Common myeloid progenitor, CD34-positive (primary cell): Measurements from ENCODE around the gene CDADC1.

Experiments used
- CTCF ChIA-PET: fragments of 350-600 bp; sonication (Branson Sonifier 250); formaldehyde crosslinking; loops from one replicate; lab custom pipeline; 2021; ENCODE audit warnings: antibody characterized with exemption; lab: Charles Lee
- POLR2A ChIA-PET: fragments of 350-600 bp; sonication (Branson Sonifier 250); formaldehyde crosslinking; loops from one replicate; lab custom pipeline; 2021; ENCODE audit warnings: antibody characterized with exemption; lab: Charles Lee
- DNase-seq, 3 donors: peaks; one replicate each; pipeline versions ENCODE4 v3.0.0 to v3.0.0-alpha.2; 2013
- H3K27ac ChIP-seq, 2 experiments: 1 replicate in 1 of 2; 2 replicates in 1 of 2; pipeline ENCODE4 v1.7.0; 2013; ENCODE audit warnings: inconsistent platforms in 2 of 2, low read length in 2 of 2, mild to moderate bottlenecking in 2 of 2, low read depth in 1 of 2, moderate library complexity in 1 of 2; ENCODE audit not compliant: severe bottlenecking in 2 of 2, insufficient read depth in 1 of 2, poor library complexity in 1 of 2
- H3K27me3 ChIP-seq, 5 experiments: replicated peaks in 2 of 5; 1 replicate in 3 of 5; 2 replicates in 2 of 5; pipeline versions ENCODE4 v1.6.1 to v1.7.0; 2013; ENCODE audit warnings: low read length in 4 of 5, mild to moderate bottlenecking in 2 of 5, moderate library complexity in 2 of 5, inconsistent platforms in 1 of 5; ENCODE audit not compliant: insufficient read depth in 5 of 5, control insufficient read depth in 4 of 5
- H3K36me3 ChIP-seq, 4 experiments: 1 replicate in 2 of 4; 2 replicates in 2 of 4; pipeline versions ENCODE4 v1.6.1 to v1.7.0; 2013; ENCODE audit warnings: low read length in 3 of 4, control low read depth in 1 of 4, mild to moderate bottlenecking in 1 of 4; ENCODE audit not compliant: control insufficient read depth in 4 of 4, insufficient read depth in 4 of 4
- H3K4me1 ChIP-seq, 4 experiments: 1 replicate in 3 of 4; 2 replicates in 1 of 4; pipeline versions ENCODE4 v1.6.1 to v1.7.1; 2013; ENCODE audit warnings: low read length in 3 of 4, mild to moderate bottlenecking in 3 of 4, control low read depth in 1 of 4, inconsistent platforms in 1 of 4, moderate library complexity in 1 of 4; ENCODE audit not compliant: control insufficient read depth in 4 of 4, insufficient read depth in 4 of 4; ENCODE audit errors: control extremely low read depth in 1 of 4
- H3K4me3 ChIP-seq, 7 experiments: 1 replicate in 4 of 7; 2 replicates in 3 of 7; pipeline versions ENCODE4 v1.5.1 to v1.7.0; 2013; ENCODE audit warnings: mild to moderate bottlenecking in 7 of 7, low read length in 6 of 7, moderate library complexity in 6 of 7, inconsistent platforms in 2 of 7, low read depth in 2 of 7, control low read depth in 1 of 7; ENCODE audit not compliant: insufficient read depth in 4 of 7, control insufficient read depth in 1 of 7; ENCODE audit errors: extremely low read depth in 1 of 7
- H3K9me3 ChIP-seq, 5 experiments: 1 replicate in 4 of 5; 2 replicates in 1 of 5; pipeline versions ENCODE4 v1.6.1 to v1.7.1; 2013; ENCODE audit warnings: low read length in 4 of 5, mild to moderate bottlenecking in 2 of 5, inconsistent platforms in 1 of 5, low read depth in 1 of 5, moderate library complexity in 1 of 5; ENCODE audit not compliant: control insufficient read depth in 4 of 5, insufficient read depth in 2 of 5; ENCODE audit errors: control extremely low read depth in 1 of 5
- WGBS: methylation state at CpG from one replicate; pipeline ENCODE4 v1.1.5; 2013; ENCODE audit not compliant: insufficient coverage; 5-methylcytosine and 5-hydroxymethylcytosine counted together

The CDADC1 gene

DNA sequence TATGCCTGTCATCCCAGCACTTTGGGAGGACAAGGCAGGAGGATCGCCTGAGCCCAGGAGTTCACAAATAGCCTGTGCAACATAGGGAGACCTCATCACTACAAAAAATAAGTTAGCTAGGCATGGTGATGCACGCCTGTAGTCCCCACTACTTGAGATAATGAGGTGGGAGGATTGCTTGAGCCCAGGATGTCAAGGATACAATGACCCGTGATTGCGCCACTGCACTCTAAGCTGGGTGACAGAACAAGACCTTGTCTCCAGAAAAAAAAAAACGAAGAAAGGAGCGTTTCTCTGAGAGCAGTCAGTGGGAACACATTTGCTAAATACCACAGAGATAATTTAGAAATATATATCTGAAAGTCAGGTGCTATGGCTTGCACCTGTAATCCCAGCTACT, 11.9 kb downstream of the CDADC1 start:
- ChIA-PET POLR2A (no interaction called here), CTCF (interaction anchor here (1.2 to 3.4 kb wide), 2 partner anchors 19 to 21 kb away, joined by 4 to 15 read pairs; no protein-coding TSS in a partner anchor)
- H3K36me3 ChIP-seq, result peaks cover 35 to 57% (median 45%) of the 10 kb centered on the region in 4 experiments
- no peaks in the 10 kb centered on the region for H3K9me3 ChIP-seq
- no peak overlapping the region for H3K4me3 ChIP-seq
- H3K4me1 ChIP-seq, result peaks cover 0 to 32% (median 6%) of the 10 kb centered on the region in 4 experiments
- DNase-seq, result no peak
- H3K27me3 ChIP-seq, result no peaks in the 10 kb centered on the region
- no peak overlapping the region for H3K27ac ChIP-seq
- WGBS, result 100% methylated on average over 3 of the region's 6 CpGs

GRCh38 chr13:49262634-49263033, 14.9 kb downstream of the CDADC1 start:
- Histone ChIP-seq H3K27me3 (no peaks in the 10 kb centered on the region), H3K9me3 (no peaks in the 10 kb centered on the region), H3K4me3 (no peak overlapping the region), H3K27ac (no peak overlapping the region), H3K36me3 (peaks cover 25 to 50% (median 38%) of the 10 kb centered on the region in 4 experiments), H3K4me1 (peaks cover 0 to 20% (median 5%) of the 10 kb centered on the region in 4 experiments)
- ChIA-PET CTCF (interaction anchor here (1.3 to 2.7 kb wide), 4 partner anchors 8 to 43 kb away, joined by 3 to 13 read pairs (median 10); partner anchors contain the start of gene MLNR), POLR2A (no interaction called here)
- WGBS, result 96% methylated on average over 5 of the region's 6 CpGs
- no peak for DNase-seq

- peak overlapping the region; percentile 16 to 78 for H3K27ac ChIP-seq
- H3K36me3 ChIP-seq, result peaks cover 23 to 38% (median 30%) of the 10 kb centered on the region in 4 experiments
- peak in 2 of 3 donors; percentile 61 to 71 for DNase-seq
- 0% methylated on average over 2 of the region's 2 CpGs for WGBS
- H3K27me3 ChIP-seq, result no peaks in the 10 kb centered on the region
- H3K4me3 ChIP-seq, result peak overlapping the region in 1 of 7 experiments; percentile 30
- CTCF ChIA-PET, result interaction anchor here (0.6 to 4.3 kb wide), 5 partner anchors 14 to 123 kb away, joined by 3 to 42 read pairs (median 4); partner anchors contain the start of gene CDADC1
- POLR2A ChIA-PET, result interaction anchor here (0.9 kb wide), 1 partner anchor 18 kb away, joined by 4 read pairs; the partner anchor contains the start of gene CDADC1
- no peaks in the 10 kb centered on the region for H3K9me3 ChIP-seq
- peaks cover 0 to 11% (median 3%) of the 10 kb centered on the region in 4 experiments for H3K4me1 ChIP-seq
These were observed 18.1 kb downstream of the CDADC1 start for GRCh38 chr13:49265822-49266221.

DNA sequence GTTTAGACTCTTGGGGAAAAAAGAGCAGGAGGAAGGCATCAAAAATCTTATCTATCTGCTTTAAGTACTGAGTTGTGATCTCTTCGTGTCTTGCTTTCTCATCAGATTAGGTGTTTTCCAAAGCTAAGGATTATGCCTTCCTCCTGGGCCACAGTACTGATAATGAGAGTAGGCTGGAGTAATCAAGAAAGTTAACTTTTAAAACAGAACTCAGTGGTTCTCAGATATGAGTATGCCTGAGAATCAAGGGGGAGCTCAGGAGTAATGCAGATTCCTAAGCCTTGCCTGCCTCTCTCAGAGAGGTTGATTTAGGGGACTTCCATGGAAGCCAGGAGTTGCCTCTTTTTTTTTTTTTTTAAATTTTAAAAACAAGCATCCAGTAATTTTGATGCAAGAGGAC, 23.5 kb downstream of the CDADC1 start:
- no peaks in the 10 kb centered on the region for H3K9me3 ChIP-seq
- H3K4me1 ChIP-seq, result peaks cover 0 to 8% (median 3%) of the 10 kb centered on the region in 4 experiments
- peak overlapping the region in 1 of 2 experiments; percentile 11 for H3K27ac ChIP-seq
- no peak for DNase-seq
- H3K27me3 ChIP-seq, result no peaks in the 10 kb centered on the region
- WGBS, result 78% methylated on average over 1 of the region's 1 CpG
- ChIA-PET CTCF (interaction anchor here (0.8 to 2.7 kb wide), 8 partner anchors 9 to 172 kb away, joined by 3 to 13 read pairs (median 4); no protein-coding TSS in a partner anchor), POLR2A (no interaction called here)
- peaks cover 13 to 15% (median 14%) of the 10 kb centered on the region in 4 experiments for H3K36me3 ChIP-seq
- H3K4me3 ChIP-seq, result no peak overlapping the region

GRCh38 chr13:49272296-49272695, 24.6 kb downstream of the CDADC1 start:
- Histone ChIP-seq H3K9me3 (no peaks in the 10 kb centered on the region), H3K4me1 (peaks cover 0 to 8% (median 3%) of the 10 kb centered on the region in 4 experiments), H3K36me3 (peaks cover 11 to 13% (median 11%) of the 10 kb centered on the region in 4 experiments), H3K27me3 (no peaks in the 10 kb centered on the region), H3K27ac (no peak overlapping the region), H3K4me3 (no peak overlapping the region)
- no peak for DNase-seq
- POLR2A ChIA-PET, result interaction anchor here (0.7 kb wide), 1 partner anchor 44 kb away, joined by 7 read pairs; no protein-coding TSS in a partner anchor
- CTCF ChIA-PET, result interaction anchor here (0.7 to 1.7 kb wide), 3 partner anchors 8 to 25 kb away, joined by 3 to 5 read pairs (median 3); no protein-coding TSS in a partner anchor
- 0% methylated on average over 1 of the region's 2 CpGs for WGBS

- ChIA-PET CTCF (interaction anchor here (1.0 to 8.7 kb wide), 10 partner anchors 13 to 98 kb away, joined by 3 to 85 read pairs (median 20); partner anchors contain the start of gene MLNR), POLR2A (no interaction called here)
- Histone ChIP-seq H3K27ac (peak overlapping the region in 1 of 2 experiments; percentile 36), H3K9me3 (no peaks in the 10 kb centered on the region), H3K4me1 (peaks cover 0 to 13% (median 6%) of the 10 kb centered on the region in 4 experiments), H3K36me3 (peaks cover 0 to 25% (median 10%) of the 10 kb centered on the region in 4 experiments), H3K27me3 (no peaks in the 10 kb centered on the region), H3K4me3 (peak overlapping the region in 1 of 7 experiments; percentile 31)
- WGBS, result no CpG with 5 or more reads among the region's 2 CpGs
- DNase-seq, result peak in 2 of 3 donors; percentile 60 to 63
These were observed 30.5 kb downstream of the CDADC1 start for GRCh38 chr13:49278211-49278610.

DNA sequence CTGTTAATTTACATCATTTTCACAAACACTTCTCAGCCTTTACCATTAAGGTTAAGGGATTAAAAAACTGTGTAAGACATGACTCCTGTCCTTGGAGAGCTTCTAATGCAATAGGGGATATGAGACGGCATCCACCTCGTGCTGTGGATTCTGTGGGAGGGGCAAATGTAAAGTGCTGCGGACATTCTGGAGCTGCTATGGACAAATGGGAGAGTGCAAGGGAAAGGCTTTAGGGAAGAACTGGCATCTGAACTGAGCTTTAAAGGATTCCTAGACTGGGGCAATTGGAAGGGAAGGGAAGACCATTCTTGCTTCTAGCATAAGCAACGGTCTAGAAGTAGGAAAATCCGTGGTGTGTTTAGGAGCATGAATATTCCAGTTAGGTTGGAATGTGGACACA, 31.4 kb downstream of the CDADC1 start:
- Histone ChIP-seq H3K4me1 (peaks cover 0 to 13% (median 6%) of the 10 kb centered on the region in 4 experiments), H3K27me3 (no peaks in the 10 kb centered on the region), H3K9me3 (no peaks in the 10 kb centered on the region), H3K4me3 (no peak overlapping the region), H3K36me3 (peaks cover 0 to 25% (median 10%) of the 10 kb centered on the region in 4 experiments), H3K27ac (no peak overlapping the region)
- 97% methylated on average over 5 of the region's 5 CpGs for WGBS
- ChIA-PET CTCF (interaction anchor here (0.6 to 8.7 kb wide), 15 partner anchors 9 to 239 kb away, joined by 3 to 85 read pairs (median 16); partner anchors contain the start of genes CDADC1 and MLNR), POLR2A (interaction anchor here (0.5 kb wide), 1 partner anchor 10 kb away, joined by 3 read pairs; no protein-coding TSS in a partner anchor)
- no peak for DNase-seq
